Gastrocnemius medialis (tissue), 4 donors: ENCODE measurements around the gene RTEL1.

ENCODE experiments used
- POLR2A ChIP-seq, 2 donors: fragments of 450-650 bp; IDR thresholded peaks; one replicate each; pipeline ENCODE4 v1.6.1; 2017; ENCODE audit warnings: antibody characterized with exemption in 2 of 2, mild to moderate bottlenecking in 2 of 2, moderate library complexity in 2 of 2
- TF ChIP-seq, protein P1 (sequence below), 5 experiments: fragments of 450-650 bp in 3 of 5; fragments of 200-600 bp in 2 of 5; sonication (generic) in 2 of 5; IDR thresholded peaks in 4 of 5; conservative IDR thresholded peaks in 1 of 5; 1 replicate in 4 of 5; 2 replicates in 1 of 5; pipeline ENCODE4 v1.5.1; 2016 to 2019; ENCODE audit warnings: antibody characterized with exemption in 5 of 5, mild to moderate bottlenecking in 3 of 5, moderate library complexity in 3 of 5

DNA sequence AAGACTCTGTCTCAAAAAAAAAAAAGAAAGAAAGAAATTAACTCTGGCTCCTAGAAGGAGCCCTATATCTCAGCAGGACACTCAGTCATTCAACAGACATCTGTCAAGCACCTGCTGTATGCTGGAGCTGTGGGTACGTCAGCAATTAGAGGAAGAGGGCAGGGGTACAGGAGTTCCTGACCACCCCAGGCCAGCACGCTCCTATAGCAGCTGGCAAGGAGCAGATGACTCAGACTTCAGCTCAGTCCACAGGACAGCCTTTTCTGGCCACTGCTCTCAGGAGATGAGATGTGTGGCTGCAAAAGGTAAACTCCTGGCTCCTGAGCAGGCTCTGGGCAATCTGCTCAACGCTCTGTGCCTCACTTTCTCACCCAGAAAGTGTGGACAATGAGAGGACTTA lies 1.7 kb upstream of the RTEL1 start:
- TF ChIP-seq, protein P1, sequence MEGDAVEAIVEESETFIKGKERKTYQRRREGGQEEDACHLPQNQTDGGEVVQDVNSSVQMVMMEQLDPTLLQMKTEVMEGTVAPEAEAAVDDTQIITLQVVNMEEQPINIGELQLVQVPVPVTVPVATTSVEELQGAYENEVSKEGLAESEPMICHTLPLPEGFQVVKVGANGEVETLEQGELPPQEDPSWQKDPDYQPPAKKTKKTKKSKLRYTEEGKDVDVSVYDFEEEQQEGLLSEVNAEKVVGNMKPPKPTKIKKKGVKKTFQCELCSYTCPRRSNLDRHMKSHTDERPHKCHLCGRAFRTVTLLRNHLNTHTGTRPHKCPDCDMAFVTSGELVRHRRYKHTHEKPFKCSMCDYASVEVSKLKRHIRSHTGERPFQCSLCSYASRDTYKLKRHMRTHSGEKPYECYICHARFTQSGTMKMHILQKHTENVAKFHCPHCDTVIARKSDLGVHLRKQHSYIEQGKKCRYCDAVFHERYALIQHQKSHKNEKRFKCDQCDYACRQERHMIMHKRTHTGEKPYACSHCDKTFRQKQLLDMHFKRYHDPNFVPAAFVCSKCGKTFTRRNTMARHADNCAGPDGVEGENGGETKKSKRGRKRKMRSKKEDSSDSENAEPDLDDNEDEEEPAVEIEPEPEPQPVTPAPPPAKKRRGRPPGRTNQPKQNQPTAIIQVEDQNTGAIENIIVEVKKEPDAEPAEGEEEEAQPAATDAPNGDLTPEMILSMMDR (IDR thresholded peaks at IDR 0.05 in 4 of 5, conservative IDR thresholded peaks at IDR 0.05 in 1 of 5) = no peak
- TF ChIP-seq POLR2A (IDR thresholded peaks at IDR 0.05) = no peak
